Smooth muscle cell of the brain vasculature (primary cell): ENCODE results near the gene ANAPC13.
A peak's percentile ranks its signal among the peaks of the same experiment; 100 is the strongest.

Source experiments
- DNase-seq: peaks from one replicate; pipeline ENCODE4 v3.0.0-alpha.2; 2012; ENCODE audit warnings: low read depth, low spot score

Gene ANAPC13

DNA sequence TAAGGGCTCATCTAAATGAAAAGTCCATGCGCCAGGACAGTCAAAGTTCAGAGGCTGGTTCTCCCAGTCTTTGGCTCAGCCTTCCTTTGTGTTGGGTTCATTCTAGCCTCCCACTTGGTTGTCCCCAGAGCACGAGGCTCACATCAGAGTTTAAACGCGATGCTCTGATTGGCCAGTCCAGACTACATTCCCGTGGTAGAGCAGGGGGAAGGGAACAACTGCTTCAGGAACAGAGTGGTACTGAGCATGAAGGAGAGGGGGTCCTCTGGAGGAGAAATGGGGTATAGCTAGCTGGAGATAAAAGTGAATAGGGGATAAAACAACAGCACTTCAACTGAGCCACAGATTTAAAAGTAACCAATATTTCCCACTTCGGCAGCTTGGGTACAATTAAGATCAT lies 32.2 kb downstream of the ANAPC13 start:
- DNase-seq, result no peak

DNA sequence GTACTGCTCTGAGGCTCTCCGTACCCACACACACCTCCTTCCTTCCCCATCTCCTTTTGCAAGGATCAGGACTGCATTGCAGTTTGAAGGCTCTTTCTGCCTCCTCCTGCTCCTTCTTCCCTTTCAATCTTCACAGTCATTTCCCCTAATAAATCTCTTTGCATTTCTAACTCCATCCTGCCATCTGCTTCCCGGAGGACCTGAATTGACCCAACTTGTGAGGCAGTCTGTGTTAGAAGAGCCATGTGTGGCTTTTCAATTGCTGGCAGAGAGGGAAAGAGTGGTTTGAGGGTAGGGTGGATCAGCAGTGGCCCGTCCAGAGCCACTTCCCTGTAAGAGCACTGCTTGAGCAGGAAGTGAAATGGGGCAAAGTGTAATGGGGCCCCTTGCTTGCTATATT lies 35.8 kb downstream of the ANAPC13 start:
- DNase-seq, result no peak

DNA sequence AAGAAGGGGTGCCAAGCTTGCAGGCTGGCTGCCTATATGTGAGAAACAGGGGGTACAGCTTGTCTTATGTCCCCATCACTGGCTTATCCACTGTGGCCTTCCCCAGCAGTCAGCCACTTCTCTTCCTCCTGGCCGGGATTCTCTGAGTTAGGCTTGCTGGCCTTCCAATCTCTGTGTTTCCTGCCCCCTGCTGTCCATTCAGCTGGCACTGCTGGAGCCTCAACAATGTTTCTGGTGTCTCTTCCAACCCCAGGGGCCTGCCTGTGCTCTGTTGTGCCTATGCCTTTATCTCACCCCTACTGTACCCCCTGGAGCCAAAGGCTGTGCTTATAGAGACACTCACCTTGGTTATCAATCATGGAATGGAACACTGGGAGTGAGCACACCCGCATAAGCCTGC lies 36.5 kb downstream of the ANAPC13 start:
- DNase-seq, result no peak

DNA sequence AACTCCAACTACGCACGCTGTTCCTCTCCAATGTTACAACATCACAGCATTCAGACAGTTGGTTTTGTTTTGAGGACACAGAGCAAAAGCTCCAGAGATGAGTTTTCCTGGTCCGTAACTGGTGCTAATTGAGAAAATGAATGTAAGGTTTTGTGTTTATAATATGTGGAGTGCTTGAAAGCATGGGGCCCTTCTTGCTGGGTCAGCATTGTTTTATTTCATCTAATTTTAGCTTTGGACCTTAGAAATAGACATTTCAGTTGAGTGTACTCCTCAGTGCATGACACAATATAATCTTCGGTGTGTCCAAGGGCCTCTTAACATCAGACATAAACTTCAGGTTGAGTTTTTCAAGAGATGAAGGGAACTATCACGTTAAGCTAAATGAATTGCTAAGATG lies 37.1 kb downstream of the ANAPC13 start:
- no peak for DNase-seq

- no peak for DNase-seq
Observed at GRCh38 chr3:134447351-134447750, 38.4 kb downstream of the ANAPC13 start.

DNA sequence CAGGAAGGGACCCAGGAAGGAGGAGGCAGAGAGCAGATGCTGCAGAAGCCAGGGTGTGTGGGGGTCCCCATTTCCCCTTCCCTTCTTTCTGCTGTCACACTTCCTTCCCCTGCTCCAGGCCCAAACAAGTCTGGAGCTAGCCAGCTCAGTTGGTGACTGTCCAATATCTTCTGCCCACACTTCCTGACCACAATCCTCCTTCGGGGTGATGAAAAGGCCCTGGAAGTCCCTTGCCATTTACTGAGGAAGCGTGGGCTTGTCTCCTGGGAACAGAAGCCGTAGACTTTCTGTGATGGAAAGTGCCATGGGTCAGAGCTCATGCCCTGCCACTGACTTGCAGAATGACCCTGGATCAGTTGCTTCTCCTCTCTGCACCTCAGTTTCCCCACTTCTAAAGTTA lies 39.0 kb downstream of the ANAPC13 start:
- no peak for DNase-seq

- DNase-seq, result peak; percentile 80
Observed at GRCh38 chr3:134445636-134446035, 40.1 kb downstream of the ANAPC13 start.

DNA sequence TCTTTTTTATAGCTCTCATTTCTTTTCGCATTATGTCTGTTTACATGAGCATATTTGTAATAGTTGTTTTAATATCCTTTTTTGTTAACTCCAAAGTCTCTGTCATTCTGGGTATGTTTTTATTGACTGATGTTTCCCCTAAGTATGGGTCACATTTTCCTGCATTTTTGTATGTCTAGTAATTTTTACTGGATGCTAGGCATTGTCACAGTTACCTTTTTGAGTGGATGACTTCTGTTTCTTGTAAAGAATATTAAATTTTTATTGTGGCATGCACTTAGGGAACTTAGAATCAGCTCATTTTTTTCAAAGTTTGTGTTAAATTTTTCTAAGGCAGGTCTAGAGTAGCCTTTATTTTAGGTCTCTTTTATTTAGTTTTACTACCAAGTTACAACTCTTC lies 40.7 kb downstream of the ANAPC13 start:
- no peak for DNase-seq

- no peak for DNase-seq
Observed at GRCh38 chr3:134441821-134442220, 44.0 kb downstream of the ANAPC13 start.

GRCh38 chr3:134441321-134441720 lies 44.5 kb downstream of the ANAPC13 start:
- DNase-seq, result no peak

DNA sequence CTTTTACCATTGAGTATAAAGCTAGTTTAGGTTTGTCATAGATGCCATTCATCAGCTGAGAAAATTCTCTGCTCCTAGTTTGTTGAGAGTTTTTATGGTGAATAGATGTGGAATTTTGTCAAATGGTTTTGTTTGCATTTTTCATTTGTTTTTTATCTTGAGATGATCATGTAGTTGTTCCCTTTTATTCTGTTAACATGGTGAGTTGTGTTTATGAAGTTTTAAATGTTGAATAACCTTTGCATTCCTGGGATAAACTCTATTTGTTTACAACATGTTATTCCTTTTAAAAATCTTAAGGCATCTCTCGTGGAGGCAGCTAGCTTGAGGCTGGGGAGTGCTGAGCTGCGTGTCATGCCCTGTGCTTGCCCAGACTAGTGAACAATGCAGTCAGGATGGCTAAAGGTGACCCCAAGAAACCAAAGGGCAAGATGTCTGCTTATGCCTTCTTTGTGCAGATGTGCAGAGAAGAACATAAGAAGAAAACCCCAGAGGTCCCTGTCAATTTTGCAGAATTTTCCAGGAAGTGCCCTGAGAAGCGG lies 48.5 kb downstream of the ANAPC13 start:
- no peak for DNase-seq

GRCh38 chr3:134432236-134432635 lies 53.5 kb downstream of the ANAPC13 start:
- DNase-seq, result no peak

DNA sequence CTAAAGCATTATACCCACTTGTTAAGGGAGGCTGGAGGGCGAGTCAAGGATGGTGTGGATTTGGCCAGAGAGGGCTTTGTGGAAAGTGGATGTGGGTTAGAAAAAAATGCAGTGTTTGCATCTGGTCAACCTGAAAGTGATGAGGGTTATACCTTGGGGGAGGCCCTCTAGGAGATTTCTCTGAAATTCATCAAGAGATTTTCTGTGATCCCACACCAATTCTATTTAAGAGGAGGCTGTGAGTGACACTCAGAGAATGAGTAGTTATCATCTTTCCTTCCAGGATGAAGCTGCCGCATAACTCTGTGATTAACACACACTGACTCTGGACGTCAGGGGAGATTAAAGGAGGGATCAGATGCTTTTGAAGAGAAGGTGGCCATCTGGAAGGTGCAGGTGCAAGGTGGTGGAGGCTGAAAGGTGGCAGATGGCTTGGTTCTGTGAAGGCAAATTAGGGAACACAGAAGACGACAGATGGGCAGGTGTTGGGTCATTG lies 54.8 kb downstream of the ANAPC13 start:
- DNase-seq, result no peak

DNA sequence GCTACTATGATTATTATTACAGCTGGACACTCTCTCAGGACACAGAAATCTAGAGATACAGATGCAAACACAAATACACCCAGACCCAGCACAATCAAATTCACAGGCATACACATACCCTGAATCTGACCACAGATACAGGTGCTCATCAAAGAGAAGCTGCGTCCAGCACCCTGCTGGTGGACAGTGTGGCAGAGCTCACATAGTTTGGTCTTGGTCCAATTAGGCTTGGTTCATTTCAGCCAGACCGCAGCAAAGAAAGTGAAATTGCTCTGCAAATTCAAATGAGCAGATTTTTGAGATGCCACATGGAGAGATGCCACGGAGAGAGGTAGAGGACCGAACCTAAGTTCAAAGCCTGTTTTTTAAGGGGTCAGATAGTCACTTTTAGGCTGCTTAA lies 55.6 kb downstream of the ANAPC13 start:
- no peak for DNase-seq

GRCh38 chr3:134428401-134428800 lies 57.4 kb downstream of the ANAPC13 start:
- DNase-seq, result no peak
